ENCODE results near the gene TACR1.

The TACR1 gene

GRCh38 chr2:75042823-75043222 is 156.5 kb downstream of the TACR1 start:
- Histone ChIP-seq H3K27me3 (ENCODE audit: control insufficient read depth in 2 of 2, insufficient read depth in 2 of 2, low read length in 2 of 2) (no peaks in the 10 kb centered on the region), H3K4me3 (ENCODE audit: low read length in 2 of 2) (no peak overlapping the region), H3K9ac (ENCODE audit: low read depth in 1 of 2, low read length in 2 of 2) (no peak overlapping the region), H3K9me3 (ENCODE audit: control insufficient read depth in 2 of 2, low read length in 2 of 2) (no peaks in the 10 kb centered on the region), H3K4me1 (ENCODE audit: control insufficient read depth in 2 of 2, insufficient read depth in 2 of 2, low read length in 2 of 2) (peaks cover 0 to 5% of the 10 kb centered on the region in 2 donors), H3K27ac (ENCODE audit: low read depth in 2 of 2, low read length in 2 of 2) (no peak overlapping the region), H3K36me3 (ENCODE audit: control insufficient read depth in 2 of 2, insufficient read depth in 2 of 2, low read length in 2 of 2) (no peaks in the 10 kb centered on the region)

GRCh38 chr2:75041731-75042600 is 157.4 kb downstream of the TACR1 start:
- Histone ChIP-seq H3K9ac (ENCODE audit: low read depth in 1 of 2, low read length in 2 of 2) (no peak overlapping the region), H3K4me1 (ENCODE audit: control insufficient read depth in 2 of 2, insufficient read depth in 2 of 2, low read length in 2 of 2) (peaks cover 0 to 5% of the 10 kb centered on the region in 2 donors), H3K27ac (ENCODE audit: low read depth in 2 of 2, low read length in 2 of 2) (peak overlapping the region in 1 of 2 donors; percentile 40), H3K27me3 (ENCODE audit: control insufficient read depth in 2 of 2, insufficient read depth in 2 of 2, low read length in 2 of 2) (no peaks in the 10 kb centered on the region), H3K9me3 (ENCODE audit: control insufficient read depth in 2 of 2, low read length in 2 of 2) (no peaks in the 10 kb centered on the region), H3K4me3 (ENCODE audit: low read length in 2 of 2) (no peak overlapping the region), H3K36me3 (ENCODE audit: control insufficient read depth in 2 of 2, insufficient read depth in 2 of 2, low read length in 2 of 2) (no peaks in the 10 kb centered on the region)

GRCh38 chr2:75041226-75041625 is 158.1 kb downstream of the TACR1 start:
- Histone ChIP-seq H3K9ac (ENCODE audit: low read depth in 1 of 2, low read length in 2 of 2) (no peak overlapping the region), H3K4me3 (ENCODE audit: low read length in 2 of 2) (no peak overlapping the region), H3K36me3 (ENCODE audit: control insufficient read depth in 2 of 2, insufficient read depth in 2 of 2, low read length in 2 of 2) (no peaks in the 10 kb centered on the region), H3K9me3 (ENCODE audit: control insufficient read depth in 2 of 2, low read length in 2 of 2) (no peaks in the 10 kb centered on the region), H3K27me3 (ENCODE audit: control insufficient read depth in 2 of 2, insufficient read depth in 2 of 2, low read length in 2 of 2) (no peaks in the 10 kb centered on the region), H3K4me1 (ENCODE audit: control insufficient read depth in 2 of 2, insufficient read depth in 2 of 2, low read length in 2 of 2) (peaks cover 0 to 5% of the 10 kb centered on the region in 2 donors), H3K27ac (ENCODE audit: low read depth in 2 of 2, low read length in 2 of 2) (no peak overlapping the region)

GRCh38 chr2:75035444-75036353 is 163.6 kb downstream of the TACR1 start:
- Histone ChIP-seq H3K9me3 (ENCODE audit: control insufficient read depth in 2 of 2, low read length in 2 of 2) (no peaks in the 10 kb centered on the region), H3K4me1 (ENCODE audit: control insufficient read depth in 2 of 2, insufficient read depth in 2 of 2, low read length in 2 of 2) (no peaks in the 10 kb centered on the region), H3K9ac (ENCODE audit: low read depth in 1 of 2, low read length in 2 of 2) (no peak overlapping the region), H3K4me3 (ENCODE audit: low read length in 2 of 2) (no peak overlapping the region), H3K27me3 (ENCODE audit: control insufficient read depth in 2 of 2, insufficient read depth in 2 of 2, low read length in 2 of 2) (no peaks in the 10 kb centered on the region), H3K27ac (ENCODE audit: low read depth in 2 of 2, low read length in 2 of 2) (no peak overlapping the region), H3K36me3 (ENCODE audit: control insufficient read depth in 2 of 2, insufficient read depth in 2 of 2, low read length in 2 of 2) (no peaks in the 10 kb centered on the region)

GRCh38 chr2:75033516-75033915 is 165.8 kb downstream of the TACR1 start:
- Histone ChIP-seq H3K9me3 (ENCODE audit: control insufficient read depth in 2 of 2, low read length in 2 of 2) (no peaks in the 10 kb centered on the region), H3K9ac (ENCODE audit: low read depth in 1 of 2, low read length in 2 of 2) (no peak overlapping the region), H3K4me1 (ENCODE audit: control insufficient read depth in 2 of 2, insufficient read depth in 2 of 2, low read length in 2 of 2) (no peaks in the 10 kb centered on the region), H3K36me3 (ENCODE audit: control insufficient read depth in 2 of 2, insufficient read depth in 2 of 2, low read length in 2 of 2) (no peaks in the 10 kb centered on the region), H3K27ac (ENCODE audit: low read depth in 2 of 2, low read length in 2 of 2) (no peak overlapping the region), H3K4me3 (ENCODE audit: low read length in 2 of 2) (no peak overlapping the region), H3K27me3 (ENCODE audit: control insufficient read depth in 2 of 2, insufficient read depth in 2 of 2, low read length in 2 of 2) (no peaks in the 10 kb centered on the region)

- Histone ChIP-seq H3K27ac (ENCODE audit: low read depth in 2 of 2, low read length in 2 of 2) (no peak overlapping the region), H3K4me3 (ENCODE audit: low read length in 2 of 2) (no peak overlapping the region), H3K9me3 (ENCODE audit: control insufficient read depth in 2 of 2, low read length in 2 of 2) (no peaks in the 10 kb centered on the region), H3K27me3 (ENCODE audit: control insufficient read depth in 2 of 2, insufficient read depth in 2 of 2, low read length in 2 of 2) (no peaks in the 10 kb centered on the region), H3K36me3 (ENCODE audit: control insufficient read depth in 2 of 2, insufficient read depth in 2 of 2, low read length in 2 of 2) (no peaks in the 10 kb centered on the region), H3K9ac (ENCODE audit: low read depth in 1 of 2, low read length in 2 of 2) (no peak overlapping the region), H3K4me1 (ENCODE audit: control insufficient read depth in 2 of 2, insufficient read depth in 2 of 2, low read length in 2 of 2) (no peaks in the 10 kb centered on the region)
These were observed 167.2 kb downstream of the TACR1 start for GRCh38 chr2:75031906-75032803.

- H3K27ac ChIP-seq (ENCODE audit: low read depth in 2 of 2, low read length in 2 of 2): no peak overlapping the region
- H3K4me1 ChIP-seq (ENCODE audit: control insufficient read depth in 2 of 2, insufficient read depth in 2 of 2, low read length in 2 of 2): no peaks in the 10 kb centered on the region
- no peaks in the 10 kb centered on the region for H3K9me3 ChIP-seq (ENCODE audit: control insufficient read depth in 2 of 2, low read length in 2 of 2)
- no peak overlapping the region for H3K4me3 ChIP-seq (ENCODE audit: low read length in 2 of 2)
- no peaks in the 10 kb centered on the region for H3K27me3 ChIP-seq (ENCODE audit: control insufficient read depth in 2 of 2, insufficient read depth in 2 of 2, low read length in 2 of 2)
- H3K9ac ChIP-seq (ENCODE audit: low read depth in 1 of 2, low read length in 2 of 2): no peak overlapping the region
- no peaks in the 10 kb centered on the region for H3K36me3 ChIP-seq (ENCODE audit: control insufficient read depth in 2 of 2, insufficient read depth in 2 of 2, low read length in 2 of 2)
These were observed 168.1 kb downstream of the TACR1 start for GRCh38 chr2:75031171-75031570.

GRCh38 chr2:75030218-75031009 is 168.9 kb downstream of the TACR1 start:
- H3K4me3 ChIP-seq (ENCODE audit: low read length in 2 of 2): no peak overlapping the region
- no peaks in the 10 kb centered on the region for H3K36me3 ChIP-seq (ENCODE audit: control insufficient read depth in 2 of 2, insufficient read depth in 2 of 2, low read length in 2 of 2)
- no peaks in the 10 kb centered on the region for H3K27me3 ChIP-seq (ENCODE audit: control insufficient read depth in 2 of 2, insufficient read depth in 2 of 2, low read length in 2 of 2)
- no peaks in the 10 kb centered on the region for H3K9me3 ChIP-seq (ENCODE audit: control insufficient read depth in 2 of 2, low read length in 2 of 2)
- H3K9ac ChIP-seq (ENCODE audit: low read depth in 1 of 2, low read length in 2 of 2): no peak overlapping the region
- H3K4me1 ChIP-seq (ENCODE audit: control insufficient read depth in 2 of 2, insufficient read depth in 2 of 2, low read length in 2 of 2): no peaks in the 10 kb centered on the region
- no peak overlapping the region for H3K27ac ChIP-seq (ENCODE audit: low read depth in 2 of 2, low read length in 2 of 2)

- Histone ChIP-seq H3K36me3 (ENCODE audit: control insufficient read depth in 2 of 2, insufficient read depth in 2 of 2, low read length in 2 of 2) (no peaks in the 10 kb centered on the region), H3K9me3 (ENCODE audit: control insufficient read depth in 2 of 2, low read length in 2 of 2) (no peaks in the 10 kb centered on the region), H3K9ac (ENCODE audit: low read depth in 1 of 2, low read length in 2 of 2) (no peak overlapping the region), H3K4me1 (ENCODE audit: control insufficient read depth in 2 of 2, insufficient read depth in 2 of 2, low read length in 2 of 2) (no peaks in the 10 kb centered on the region), H3K27ac (ENCODE audit: low read depth in 2 of 2, low read length in 2 of 2) (no peak overlapping the region), H3K4me3 (ENCODE audit: low read length in 2 of 2) (no peak overlapping the region), H3K27me3 (ENCODE audit: control insufficient read depth in 2 of 2, insufficient read depth in 2 of 2, low read length in 2 of 2) (no peaks in the 10 kb centered on the region)
These were observed 171.4 kb downstream of the TACR1 start for GRCh38 chr2:75027886-75028285.
